WERI-Rb-1 (cell line): ENCODE results near the gene OR11G2.
"Not testable (repeated sequence)": the region's sequence is repeated elsewhere in the genome, so short reads cannot be mapped to it uniquely, and the experiment has no call there.

Experiments
- DNase-seq: peaks from one replicate; pipeline ENCODE4 v3.0.0-alpha.2; 2020
- H3K27ac ChIP-seq: fragments of 250-450 bp; sonication (Bioruptor Pico); 2 replicates; pipeline ENCODE4 v1.5.1; 2020; ENCODE audit warnings: mild to moderate bottlenecking, moderate library complexity
- H3K27me3 ChIP-seq: fragments of 250-450 bp; sonication (Bioruptor Pico); 2 replicates; pipeline ENCODE4 v1.5.1; 2021; ENCODE audit warnings: mild to moderate bottlenecking, low read depth, moderate library complexity; ENCODE audit not compliant: insufficient read depth, severe bottlenecking
- H3K36me3 ChIP-seq: fragments of 250-450 bp; sonication (Bioruptor Pico); 2 replicates; pipeline ENCODE4 v1.5.1; 2020; ENCODE audit warnings: mild to moderate bottlenecking, moderate library complexity
- H3K4me3 ChIP-seq: 2 replicates; pipeline ENCODE4 v1.5.1; 2011; ENCODE audit warnings: low read depth, mild to moderate bottlenecking, control low read depth, low read length
- H3K9me3 ChIP-seq: fragments of 250-450 bp; sonication (Bioruptor Pico); 2 replicates; pipeline ENCODE4 v1.5.1; 2021; ENCODE audit warnings: mild to moderate bottlenecking, moderate library complexity; ENCODE audit not compliant: severe bottlenecking
- TF ChIP-seq, protein P1 (sequence below): IDR thresholded peaks from 2 replicates; pipeline ENCODE4 v1.5.1; 2011; ENCODE audit warnings: low read depth, mild to moderate bottlenecking, control low read depth, inconsistent platforms, low read length

The OR11G2 gene

GRCh38 chr14:20191396-20191795 lies 700 bp downstream of the OR11G2 start:
- Histone ChIP-seq H3K36me3 (no peaks in the 10 kb centered on the region), H3K27me3 (peaks cover 59% of the 10 kb centered on the region), H3K27ac (no peak overlapping the region), H3K9me3 (no peaks in the 10 kb centered on the region), H3K4me3 (no peak overlapping the region)
- no peak for DNase-seq
- TF ChIP-seq, protein P1, sequence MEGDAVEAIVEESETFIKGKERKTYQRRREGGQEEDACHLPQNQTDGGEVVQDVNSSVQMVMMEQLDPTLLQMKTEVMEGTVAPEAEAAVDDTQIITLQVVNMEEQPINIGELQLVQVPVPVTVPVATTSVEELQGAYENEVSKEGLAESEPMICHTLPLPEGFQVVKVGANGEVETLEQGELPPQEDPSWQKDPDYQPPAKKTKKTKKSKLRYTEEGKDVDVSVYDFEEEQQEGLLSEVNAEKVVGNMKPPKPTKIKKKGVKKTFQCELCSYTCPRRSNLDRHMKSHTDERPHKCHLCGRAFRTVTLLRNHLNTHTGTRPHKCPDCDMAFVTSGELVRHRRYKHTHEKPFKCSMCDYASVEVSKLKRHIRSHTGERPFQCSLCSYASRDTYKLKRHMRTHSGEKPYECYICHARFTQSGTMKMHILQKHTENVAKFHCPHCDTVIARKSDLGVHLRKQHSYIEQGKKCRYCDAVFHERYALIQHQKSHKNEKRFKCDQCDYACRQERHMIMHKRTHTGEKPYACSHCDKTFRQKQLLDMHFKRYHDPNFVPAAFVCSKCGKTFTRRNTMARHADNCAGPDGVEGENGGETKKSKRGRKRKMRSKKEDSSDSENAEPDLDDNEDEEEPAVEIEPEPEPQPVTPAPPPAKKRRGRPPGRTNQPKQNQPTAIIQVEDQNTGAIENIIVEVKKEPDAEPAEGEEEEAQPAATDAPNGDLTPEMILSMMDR = no peak

DNA sequence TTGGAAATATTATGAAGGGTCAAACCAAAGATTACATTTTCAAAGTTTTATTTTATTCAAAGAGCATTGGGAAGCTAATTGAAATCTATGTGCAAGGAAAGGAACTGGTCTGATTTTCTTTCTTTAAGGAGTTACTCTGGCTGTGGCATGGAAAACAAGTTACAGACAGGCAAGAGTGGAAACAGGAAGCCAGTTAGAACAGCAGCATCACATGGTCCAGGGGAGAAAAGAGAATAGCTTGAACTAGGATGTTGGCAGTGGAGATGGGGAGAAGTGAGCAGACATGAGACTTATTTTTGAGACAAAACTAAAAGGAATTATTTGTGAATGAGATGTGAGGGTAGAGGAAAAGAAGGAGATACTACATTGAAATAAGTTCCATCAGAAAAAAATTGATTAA lies 3.4 kb downstream of the OR11G2 start:
- no peaks in the 10 kb centered on the region for H3K36me3 ChIP-seq
- TF ChIP-seq, protein P1 = no peak
- no peak overlapping the region for H3K27ac ChIP-seq
- peaks cover 81% of the 10 kb centered on the region for H3K27me3 ChIP-seq
- DNase-seq = no peak
- H3K9me3 ChIP-seq = no peaks in the 10 kb centered on the region
- no peak overlapping the region for H3K4me3 ChIP-seq

DNA sequence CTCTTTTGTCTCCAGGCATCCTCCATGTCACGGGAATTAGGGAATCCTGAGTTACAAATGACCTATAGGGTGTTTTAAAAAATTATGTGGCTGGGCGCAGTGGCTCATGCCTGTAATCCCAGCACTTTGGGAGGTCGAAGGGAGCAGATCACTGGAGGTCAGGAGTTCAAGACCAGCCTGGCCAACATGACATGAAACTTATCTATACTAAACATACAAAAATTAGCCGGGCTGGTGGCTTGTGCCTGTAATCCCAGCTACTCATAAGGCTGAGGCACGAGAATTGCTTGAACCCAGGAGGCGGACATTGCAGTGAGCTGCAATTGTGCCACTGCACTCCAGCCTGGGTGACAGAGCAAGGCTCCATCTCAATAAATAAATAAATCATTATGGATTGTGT lies 4.5 kb downstream of the OR11G2 start:
- not testable (repeated sequence) for H3K9me3 ChIP-seq, H3K36me3 ChIP-seq, H3K4me3 ChIP-seq, H3K27ac ChIP-seq, DNase-seq
- H3K27me3 ChIP-seq = peaks cover 85% of the 10 kb centered on the region

- TF ChIP-seq, protein P1 = no peak
- DNase-seq = no peak
- no peaks in the 10 kb centered on the region for H3K36me3 ChIP-seq
- peaks cover 89% of the 10 kb centered on the region for H3K27me3 ChIP-seq
- no peak overlapping the region for H3K27ac ChIP-seq
- H3K9me3 ChIP-seq = no peaks in the 10 kb centered on the region
- no peak overlapping the region for H3K4me3 ChIP-seq
Measured at GRCh38 chr14:20195911-20196310, 5.2 kb downstream of the OR11G2 start.

DNA sequence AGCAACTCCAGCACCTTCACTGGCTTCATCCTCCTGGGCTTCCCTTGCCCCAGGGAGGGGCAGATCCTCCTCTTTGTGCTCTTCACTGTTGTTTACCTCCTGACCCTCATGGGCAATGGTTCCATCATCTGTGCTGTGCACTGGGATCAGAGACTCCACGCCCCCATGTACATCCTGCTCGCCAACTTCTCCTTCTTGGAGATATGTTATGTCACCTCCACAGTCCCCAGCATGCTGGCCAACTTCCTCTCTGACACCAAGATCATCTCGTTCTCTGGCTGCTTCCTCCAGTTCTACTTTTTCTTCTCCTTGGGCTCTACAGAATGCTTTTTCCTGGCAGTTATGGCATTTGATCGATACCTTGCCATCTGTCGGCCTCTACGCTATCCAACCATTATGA lies 6.8 kb downstream of the OR11G2 start:
- no peaks in the 10 kb centered on the region for H3K36me3 ChIP-seq
- H3K4me3 ChIP-seq = no peak overlapping the region
- TF ChIP-seq, protein P1 = no peak
- no peak overlapping the region for H3K27ac ChIP-seq
- H3K27me3 ChIP-seq = peaks cover 81% of the 10 kb centered on the region
- no peaks in the 10 kb centered on the region for H3K9me3 ChIP-seq
- DNase-seq = no peak

GRCh38 chr14:20198991-20199390 lies 8.3 kb downstream of the OR11G2 start:
- Histone ChIP-seq H3K9me3 (no peaks in the 10 kb centered on the region), H3K4me3 (no peak overlapping the region), H3K27ac (no peak overlapping the region), H3K27me3 (peaks cover 74% of the 10 kb centered on the region), H3K36me3 (no peaks in the 10 kb centered on the region)
- TF ChIP-seq, protein P1 = no peak
- DNase-seq = no peak
